ENCODE measurements around the gene SAMD14.

The SAMD14 gene

DNA sequence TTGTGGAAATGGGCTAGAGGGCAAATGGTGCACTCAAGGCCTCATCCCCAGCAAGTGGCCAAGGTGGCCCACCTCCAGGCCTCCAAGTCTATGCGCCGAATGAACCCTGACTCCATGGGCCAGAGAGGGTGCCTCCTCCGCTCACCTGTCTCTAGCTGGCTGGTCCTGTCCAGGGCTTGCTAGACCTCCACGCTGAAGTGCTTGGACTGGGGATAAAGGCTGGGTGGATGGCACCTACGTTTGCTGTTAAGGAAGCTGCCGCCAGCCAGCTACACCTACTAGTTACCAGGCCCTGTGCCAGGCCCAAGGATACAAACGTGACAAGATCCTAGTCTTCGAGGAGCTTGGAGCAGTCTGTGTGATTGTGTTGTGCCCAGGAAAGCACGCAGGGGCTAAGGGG lies 35.1 kb upstream of the SAMD14 start:
- DNase-seq (ENCODE audit: low read depth), result no peak

DNA sequence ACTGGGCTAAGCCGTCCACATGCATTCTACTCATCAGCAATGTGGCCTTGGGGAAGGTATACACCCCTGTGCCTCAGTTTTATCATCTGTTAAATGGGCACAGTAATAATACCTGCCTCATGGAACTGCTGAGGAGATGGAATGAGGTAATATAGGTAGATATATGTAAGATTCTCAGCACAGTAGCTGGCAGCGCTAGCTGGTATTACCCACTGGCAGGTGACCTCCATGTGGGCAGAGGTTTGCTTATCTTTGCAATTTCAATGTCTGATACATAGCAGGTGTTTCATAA lies 34.7 kb upstream of the SAMD14 start:
- no peak for DNase-seq (ENCODE audit: low read depth)

DNA sequence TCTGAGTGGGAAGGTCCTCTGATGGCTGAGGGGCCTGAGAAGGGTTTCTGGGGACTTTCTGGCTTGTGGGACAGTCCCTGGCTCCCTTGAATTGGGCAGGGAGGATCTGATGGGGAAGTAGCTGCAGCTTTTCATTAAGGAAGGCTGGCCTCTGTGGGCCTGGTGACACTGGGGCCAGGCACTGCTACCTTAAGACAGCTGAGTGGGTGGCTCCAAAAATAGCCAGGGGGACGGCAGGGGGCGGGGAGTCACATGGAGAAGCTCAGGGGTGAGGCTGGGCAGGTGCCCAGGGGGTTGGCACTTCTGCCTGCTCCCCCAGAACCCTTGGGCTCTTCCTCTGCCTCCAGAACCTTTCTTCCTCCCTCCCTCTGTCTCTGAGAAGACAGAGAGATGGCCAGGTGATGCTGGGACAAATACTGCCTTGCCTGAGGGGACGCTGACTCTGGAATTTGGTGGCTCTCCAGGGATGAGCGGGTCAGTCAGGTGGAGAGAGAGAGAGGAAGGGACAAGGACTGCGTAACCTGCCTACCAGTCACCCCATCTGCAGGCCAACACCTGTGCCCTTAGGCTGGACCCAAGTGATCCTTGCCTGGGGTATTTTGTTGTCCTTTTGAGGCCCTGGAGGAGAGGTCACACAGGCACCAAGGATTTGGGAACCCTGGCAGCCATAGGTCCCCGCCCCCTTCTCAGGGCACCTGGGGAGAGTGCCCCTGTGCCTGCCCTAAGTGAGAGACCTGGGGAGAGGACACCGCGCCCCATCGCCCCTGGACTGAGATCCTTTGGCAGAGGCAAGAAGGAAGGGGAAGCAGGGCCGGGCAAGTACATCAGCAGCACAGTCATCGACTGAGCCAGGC lies 34.1 kb upstream of the SAMD14 start:
- DNase-seq (ENCODE audit: low read depth), result no peak

DNA sequence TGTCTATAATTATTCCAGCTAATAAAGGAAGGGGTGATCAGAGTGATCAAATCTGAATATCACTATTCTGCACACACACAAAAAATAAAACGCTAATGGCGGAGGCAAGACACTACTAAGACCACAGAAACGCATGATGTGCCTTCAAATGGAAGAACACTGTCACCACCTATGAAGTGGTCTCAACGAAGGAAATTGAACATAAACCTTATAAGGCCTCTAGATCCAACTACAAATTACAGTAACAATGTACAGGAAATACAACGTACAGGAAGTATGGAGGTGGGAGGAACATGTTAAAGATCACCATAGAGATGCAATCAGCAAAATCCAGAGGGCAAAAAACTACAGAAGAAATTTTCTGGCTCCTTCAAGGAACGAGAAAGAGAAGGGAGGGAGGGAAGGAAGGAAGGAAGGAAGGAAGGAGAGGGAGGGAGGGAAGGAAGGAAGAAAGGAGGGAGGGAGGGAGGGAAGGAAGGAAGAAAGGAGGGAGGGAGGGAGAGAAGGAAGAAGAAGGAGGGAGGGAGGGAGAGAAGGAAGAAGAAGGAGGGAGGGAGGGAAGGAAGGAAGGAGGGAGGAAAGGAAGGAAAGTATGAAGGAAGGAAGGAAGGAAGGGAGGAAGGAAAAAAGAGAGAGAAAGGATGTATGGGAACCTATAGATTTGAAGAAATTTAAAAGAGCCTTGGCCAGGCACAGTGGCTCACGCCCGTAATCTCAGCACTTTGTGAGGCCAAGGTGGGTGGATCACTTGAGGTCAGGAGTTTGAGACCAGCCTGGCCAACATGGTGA lies 32.7 kb upstream of the SAMD14 start:
- DNase-seq (ENCODE audit: low read depth), result no peak

DNA sequence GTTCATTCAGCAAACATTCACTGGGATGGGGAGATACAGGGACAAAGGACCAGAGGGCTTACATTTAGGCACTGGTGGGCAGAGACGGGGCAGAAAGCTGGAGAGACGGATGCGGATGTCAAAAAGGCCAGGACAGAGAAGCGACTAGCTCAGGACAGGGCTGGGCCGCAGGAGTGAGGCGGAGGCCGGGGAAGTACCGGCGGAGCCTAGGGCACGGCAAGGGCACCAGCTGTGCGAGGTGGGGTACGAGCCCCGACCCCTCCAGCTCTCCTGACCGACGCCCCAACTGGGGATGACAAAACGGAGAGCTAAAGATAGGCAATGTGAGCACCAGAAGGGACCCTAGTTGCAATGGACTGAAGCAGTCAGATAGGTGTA lies 31.9 kb upstream of the SAMD14 start:
- no peak for DNase-seq (ENCODE audit: low read depth)

DNA sequence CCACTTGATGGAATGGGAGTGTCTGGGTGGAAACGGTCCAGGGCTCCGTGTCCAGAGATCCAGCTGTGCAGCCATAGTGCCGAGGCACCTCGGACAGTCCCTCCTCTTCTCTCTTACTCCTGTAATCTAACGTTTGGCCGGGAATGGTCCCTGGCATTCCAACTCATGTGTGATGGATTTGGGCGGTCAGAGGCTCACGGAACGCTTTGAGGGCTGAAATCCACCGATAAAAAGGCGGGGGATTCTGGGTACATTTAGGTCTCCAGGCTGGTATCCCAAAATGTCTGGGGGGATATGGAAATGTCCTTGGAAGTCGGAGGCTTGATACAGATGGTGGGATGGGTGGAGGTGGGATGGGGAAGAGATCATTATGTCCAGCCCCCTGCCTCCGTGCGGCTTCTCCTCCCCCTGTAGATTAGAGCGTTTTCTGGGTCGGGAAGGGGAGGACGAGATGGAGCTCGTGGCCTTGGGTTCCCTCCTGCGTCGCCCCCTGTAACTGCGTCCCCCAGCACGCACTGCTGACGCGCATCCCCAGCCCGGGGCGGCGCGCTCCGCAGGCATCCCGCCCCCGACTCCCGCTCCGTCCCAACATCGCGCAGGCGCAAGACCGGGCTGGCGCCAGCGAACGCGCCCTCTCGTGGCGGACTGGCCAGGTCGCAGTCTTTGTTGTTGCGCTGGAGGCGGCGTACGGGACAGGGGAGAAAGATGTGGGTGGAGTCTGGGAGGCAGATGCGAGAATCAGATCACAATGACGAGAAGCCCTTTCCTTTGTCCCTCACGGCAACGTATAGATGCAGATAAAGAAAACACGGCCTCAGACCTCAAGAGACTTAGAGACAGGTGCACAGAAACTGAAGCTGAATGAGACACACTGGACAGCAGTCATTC lies 31.3 kb upstream of the SAMD14 start:
- peak; percentile 90 for DNase-seq (ENCODE audit: low read depth)

DNA sequence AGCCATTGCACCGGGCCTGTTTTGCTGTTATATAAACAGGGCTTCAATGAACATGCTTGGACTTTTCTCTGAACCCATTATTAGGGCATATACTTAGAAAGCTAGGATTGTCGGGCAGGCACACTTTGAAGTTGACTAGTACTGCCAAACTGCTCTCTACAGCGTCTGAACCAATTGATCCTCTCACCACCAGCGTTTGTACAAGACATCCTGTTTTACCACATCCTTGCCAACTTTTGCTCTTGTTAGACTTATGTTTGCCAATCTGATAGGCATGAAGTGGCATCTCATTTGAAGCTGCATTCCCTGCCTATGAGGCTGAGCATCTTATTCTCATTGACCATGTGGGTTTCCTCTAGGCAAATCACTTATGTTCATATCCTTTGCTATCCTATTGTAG lies 27.9 kb upstream of the SAMD14 start:
- no peak for DNase-seq (ENCODE audit: low read depth)

DNA sequence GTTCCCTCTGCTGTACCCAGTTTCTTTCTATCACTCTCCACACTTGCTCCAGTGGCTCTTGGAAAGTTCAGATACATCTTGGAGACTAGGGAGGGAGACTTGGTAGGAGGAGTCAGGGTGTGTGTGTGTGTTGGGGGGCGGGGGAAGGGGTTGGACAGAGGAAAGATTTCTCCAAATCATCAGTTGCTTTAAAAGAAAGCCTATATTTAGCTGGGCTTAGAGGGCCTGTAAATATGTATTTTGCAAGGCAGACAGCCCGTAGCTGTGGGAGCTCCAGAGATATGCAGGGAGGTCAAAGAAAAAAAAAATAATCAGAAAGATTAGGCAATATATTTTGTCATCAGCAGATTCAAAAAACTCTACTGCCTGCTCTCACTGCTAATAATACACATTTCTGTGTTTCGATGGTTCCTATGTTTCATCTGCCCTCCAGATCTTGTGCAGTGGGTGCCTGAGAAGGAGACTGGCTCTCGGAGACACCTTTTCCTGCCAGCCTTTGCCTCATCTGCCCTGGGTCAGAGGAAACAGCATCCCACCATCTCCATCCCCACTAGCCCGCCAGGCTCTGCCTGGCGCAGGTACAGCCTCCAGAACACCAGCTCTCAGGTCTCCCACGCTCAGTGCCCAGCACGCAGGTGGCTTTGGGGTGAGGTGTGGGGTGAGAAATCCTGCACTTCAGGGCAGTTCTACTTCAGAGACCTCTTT lies 25.3 kb upstream of the SAMD14 start:
- no peak for DNase-seq (ENCODE audit: low read depth)

DNA sequence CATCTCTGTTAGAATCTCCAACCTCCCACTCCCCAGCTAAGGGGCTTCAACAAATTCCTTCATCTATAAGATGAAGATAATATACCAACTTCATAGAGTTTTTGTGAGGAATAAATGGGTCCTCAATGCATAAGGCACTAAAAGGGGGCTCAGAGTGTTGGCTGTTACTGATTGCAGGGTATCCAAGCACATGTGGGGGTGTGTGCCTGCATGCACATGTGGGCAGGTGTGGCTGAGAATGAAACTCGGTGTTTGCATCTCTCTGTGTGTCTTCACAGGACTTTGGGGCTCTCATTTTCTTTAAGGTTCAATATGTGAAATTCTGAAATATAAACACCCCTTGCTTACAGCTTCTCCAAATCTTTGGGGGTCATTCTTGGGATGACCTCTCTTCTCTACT lies 24.6 kb upstream of the SAMD14 start:
- DNase-seq (ENCODE audit: low read depth), result no peak

DNA sequence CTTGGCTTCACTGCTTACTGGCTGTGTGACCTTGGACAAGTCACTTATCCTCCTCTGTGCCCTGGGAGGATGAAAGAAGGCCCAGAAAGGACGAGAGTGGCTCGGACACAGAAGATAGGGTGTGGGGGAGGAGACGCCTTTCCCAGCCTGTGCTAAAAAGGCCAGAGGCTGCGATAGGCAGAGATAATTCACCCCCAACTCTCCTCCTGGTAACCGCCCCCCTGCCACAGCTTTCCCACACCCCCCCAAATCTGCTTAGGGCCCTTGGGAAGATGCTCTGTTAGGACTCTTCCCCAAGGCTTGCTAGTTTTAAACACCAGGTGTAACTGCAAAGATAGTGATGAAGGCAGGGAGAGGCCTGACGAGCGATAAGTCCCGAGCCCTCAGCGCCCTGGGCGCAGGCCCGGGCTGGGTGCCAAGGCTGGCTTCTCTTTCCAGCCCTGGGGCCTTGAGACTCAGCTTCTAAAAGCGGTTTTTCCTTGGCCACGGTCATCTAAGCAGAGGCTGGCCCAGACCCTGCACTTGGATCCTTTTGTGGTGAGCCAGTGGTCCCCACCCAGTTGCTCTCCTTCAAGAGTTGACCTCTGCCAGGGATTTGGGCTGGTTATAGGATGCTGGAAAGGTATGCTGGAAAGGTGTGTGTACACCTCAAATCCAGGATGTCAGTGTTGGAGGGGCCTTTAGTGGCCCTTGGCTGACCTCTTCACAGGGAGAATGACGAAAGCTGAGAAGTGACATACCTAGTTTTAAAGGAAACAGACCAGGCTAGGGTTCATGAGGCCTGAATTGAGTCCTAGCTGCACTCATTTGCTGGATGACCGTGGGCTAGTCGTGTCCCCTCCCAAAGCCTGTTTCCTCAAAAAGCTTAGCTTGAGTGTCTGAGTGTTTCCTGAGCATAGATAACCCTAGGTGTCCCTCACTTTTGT lies 24.0 kb upstream of the SAMD14 start:
- DNase-seq (ENCODE audit: low read depth), result no peak

DNA sequence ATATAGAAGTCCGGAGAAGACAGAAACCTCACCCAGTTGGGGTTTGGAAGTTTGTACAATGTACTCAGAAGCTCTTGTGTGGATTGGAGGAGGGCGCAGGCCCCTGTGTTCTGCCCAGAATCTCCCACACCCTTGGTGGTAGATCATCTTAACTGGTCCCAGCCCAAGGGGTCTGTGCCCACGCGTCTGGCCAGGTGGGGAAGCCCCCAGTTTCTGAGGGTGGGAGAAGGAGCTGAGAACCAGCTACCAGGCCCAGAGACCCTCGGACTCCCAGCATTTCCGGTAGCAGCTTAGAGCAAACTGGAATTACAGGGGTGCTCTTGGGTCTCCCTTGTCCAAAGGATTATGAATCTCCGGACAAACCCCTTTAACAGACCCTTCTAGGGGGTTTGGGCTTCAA lies 22.8 kb upstream of the SAMD14 start:
- no peak for DNase-seq (ENCODE audit: low read depth)

DNA sequence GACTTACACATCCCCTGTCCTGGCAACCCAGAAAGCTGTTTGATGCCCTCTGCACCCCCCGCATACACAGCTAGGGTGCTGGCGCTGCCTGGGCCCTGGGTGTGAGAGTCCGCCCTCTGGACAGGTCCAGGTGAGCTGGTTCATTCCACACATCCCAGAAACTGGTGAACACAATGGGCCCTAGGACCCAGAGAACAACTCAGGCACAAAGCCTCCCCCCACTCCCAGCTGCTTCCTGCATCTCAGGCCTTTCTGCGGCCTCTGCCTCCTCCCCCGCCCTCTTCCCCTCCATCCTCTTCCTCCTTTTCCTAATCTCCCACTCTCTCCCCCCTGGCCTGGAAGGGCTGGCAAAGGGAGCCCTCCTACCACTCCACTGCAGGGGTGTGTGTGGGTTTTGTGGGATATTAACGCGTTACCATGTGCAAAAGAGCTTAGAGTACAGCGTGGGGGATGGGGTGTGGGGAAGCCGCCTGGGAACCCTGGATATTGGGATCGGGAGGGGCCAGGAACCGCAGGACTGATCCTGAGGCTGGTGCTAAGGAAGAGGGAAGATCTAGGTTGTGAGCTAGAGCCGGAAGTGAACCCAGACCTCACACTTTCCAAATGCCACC lies 22.1 kb upstream of the SAMD14 start:
- DNase-seq (ENCODE audit: low read depth), result no peak

DNA sequence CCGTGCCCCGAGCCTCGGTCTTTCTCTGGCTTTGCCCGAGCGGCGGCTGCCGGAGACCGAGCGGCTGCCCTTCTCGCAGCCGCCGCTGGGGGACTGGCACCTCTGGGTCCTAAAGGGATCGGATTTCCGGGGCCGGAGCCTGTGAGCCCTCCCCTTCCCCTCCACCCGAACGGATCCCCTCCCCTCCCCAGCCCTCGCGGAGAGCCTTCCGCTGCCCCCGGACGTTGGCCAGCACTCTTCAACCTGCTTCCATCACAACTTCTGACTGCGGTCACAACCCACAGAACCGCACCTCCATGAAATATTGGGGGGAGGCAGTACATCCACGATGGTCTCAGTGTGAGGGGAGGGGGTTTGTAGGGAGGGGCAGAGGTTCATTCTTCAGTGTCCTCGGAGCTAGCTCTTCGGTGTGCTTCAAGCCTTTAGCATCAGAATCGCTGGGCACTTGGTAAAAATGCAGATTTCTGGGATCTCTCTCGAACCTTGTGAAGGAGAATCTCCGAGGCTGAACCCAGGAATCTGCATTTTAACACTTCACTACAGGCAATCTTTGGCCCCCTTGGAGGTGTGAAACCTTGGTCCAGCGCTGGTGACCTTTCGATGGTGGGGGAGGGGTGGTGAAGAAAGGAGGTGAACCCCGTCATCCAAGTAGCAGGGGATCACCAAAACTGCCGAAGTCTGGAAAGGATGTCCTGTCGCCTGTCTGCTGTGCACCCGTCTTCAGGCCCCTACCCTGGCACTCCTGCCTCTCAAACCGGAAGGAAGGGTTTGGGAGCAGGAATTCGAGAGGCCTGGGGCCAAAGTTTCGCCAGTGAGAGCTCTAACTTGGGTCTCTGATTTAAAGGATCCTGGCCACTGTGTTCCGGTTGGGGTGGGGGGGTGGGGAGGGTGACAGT lies 21.3 kb upstream of the SAMD14 start:
- no peak for DNase-seq (ENCODE audit: low read depth)

DNA sequence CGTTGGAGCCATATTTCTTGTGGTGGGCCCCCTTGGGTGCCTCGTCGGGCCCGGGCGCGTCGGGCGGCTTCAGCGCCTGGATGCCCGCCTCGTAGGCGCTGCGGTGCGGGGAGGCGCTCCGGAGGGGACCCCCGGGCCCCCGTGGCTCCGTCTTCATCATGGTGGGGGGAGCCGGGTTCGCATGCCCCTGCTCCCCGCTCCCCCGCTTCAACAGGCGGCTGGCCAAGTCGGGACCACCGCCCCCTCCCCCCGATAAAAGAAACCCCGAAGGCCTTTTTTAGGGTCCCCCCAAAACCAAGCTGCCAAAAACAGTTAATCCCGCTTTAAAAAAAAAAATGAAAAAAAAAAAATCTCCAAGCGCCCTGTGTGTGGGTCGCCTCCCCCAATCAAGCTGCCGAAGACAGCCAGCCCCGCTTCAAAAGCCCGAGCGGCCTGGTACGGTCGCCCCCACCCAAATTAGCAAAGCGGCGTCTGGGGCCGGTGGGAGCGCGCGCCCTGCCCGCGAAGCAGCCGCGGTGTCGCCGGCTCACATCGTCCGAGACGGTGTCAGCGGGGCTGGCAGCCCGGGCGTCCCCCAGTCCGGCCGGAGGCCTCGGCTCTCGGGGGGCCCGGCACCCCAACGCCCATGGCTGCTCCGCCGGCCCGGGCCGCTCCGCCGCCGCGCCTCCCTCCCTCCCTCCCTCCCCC lies 20.5 kb upstream of the SAMD14 start, which contains the start of gene PPP1R9B:
PPP1R9B (minus strand) TSS at position 324 of the 687 bp plus-strand sequence; CDS start at position 160, 164 bp downstream.
- DNase-seq (ENCODE audit: low read depth), result no peak

DNA sequence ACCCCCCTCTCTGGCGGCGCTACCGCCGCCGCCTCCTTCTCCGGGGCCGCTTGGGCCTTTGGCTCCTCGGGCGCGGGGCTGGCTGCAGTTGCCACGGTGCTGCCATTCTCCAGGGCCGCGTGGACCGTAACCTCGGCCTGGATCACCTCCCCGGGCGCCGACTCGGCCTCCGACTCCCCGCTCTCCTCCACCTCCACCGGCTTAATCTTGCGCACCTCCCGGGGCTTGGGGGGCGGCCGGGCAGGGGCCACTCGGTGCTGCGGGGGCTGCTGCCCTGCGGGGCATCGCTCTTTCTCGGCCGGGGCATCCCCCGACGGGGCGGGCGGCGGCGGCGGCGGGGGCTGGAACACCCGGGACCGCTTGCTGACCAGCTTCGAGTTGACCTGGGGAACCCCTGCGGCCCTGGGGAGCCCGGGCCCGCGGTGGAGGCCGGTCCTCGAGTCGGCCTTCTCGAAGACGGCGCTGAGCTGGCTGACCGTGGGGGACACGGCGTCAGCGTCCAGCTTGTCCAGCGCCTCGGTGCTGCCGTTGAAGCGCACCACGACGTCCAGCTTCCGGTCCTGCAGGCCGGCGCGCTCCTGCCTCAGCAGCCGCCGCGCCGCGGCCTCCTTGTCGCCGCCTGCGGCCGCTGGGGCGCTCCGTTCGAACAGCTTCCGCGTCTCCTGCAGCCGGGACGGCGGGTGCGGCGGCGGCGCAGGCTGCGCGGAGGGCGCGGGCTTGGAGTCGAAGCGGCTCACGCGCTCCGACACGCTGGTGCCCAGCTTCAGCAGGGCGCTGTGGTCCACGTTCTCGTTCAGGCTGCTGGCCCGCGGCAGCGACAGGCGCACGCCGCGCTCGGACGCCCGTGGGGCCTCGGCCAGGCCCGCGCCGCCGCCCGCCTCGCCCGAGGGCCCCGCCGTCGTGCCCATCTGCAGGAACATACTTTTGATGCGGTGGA lies 19.7 kb upstream of the SAMD14 start:
- DNase-seq (ENCODE audit: low read depth), result no peak

DNA sequence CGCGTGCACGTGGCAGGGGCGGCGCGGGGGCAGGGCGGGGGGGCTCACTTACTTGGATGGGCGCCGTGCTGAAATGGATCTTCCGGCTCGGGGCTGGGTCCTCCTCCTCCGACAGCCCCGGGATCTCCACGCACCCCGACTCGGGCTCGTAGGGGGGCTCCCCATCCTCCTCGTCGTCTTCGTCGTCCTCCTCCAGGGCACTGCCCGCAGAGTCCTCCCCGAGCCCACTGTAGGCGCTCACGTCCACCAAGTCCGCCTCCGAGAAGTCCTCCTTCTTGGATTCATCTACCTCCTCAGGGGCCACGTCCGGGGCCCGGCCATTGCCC lies 19.1 kb upstream of the SAMD14 start:
- DNase-seq (ENCODE audit: low read depth), result no peak

DNA sequence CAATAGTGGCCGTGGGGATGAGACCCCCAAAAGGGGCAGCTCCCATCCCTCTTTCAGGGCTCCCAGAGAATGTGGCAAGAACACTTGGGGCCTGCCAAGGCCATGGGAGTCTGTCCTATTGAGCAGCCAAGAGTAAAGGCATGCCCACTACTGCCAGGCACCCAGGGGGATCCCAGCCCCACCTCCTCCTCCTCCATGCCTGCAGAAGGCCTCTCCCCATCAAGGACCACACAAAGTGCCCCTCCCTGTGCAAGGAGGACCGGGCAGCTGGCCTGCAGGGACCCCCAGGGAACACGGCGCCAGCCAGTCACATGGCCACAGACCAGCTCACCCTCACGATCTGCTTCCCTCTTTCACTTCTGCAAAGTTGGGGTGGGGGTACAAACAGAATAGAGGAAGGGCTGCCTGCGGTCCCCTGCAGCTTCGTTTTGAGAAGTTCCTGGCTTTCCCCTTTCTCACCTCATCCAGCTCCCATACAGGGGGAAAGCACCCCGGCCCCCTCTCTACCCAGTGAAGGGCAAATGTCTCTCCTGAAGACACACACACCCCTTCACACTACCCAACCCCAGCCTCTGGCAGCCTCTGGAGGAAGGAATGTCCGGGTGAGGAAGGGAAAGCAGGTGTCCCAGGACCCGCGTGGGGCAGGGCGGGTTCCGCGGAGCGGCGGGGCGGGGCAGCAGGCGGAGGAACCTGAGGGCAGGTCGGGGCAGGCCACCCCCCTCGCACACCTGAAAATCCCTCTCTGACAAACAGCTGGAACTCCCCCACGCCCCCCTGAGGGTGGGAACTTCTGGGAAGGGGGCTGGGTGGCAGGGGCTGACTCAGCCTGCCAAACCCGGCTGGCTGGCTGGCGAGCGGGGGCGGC lies 18.5 kb upstream of the SAMD14 start:
- DNase-seq (ENCODE audit: low read depth), result no peak

Measured in stimulated activated CD8-positive, alpha-beta memory T cell treated with anti-CD3 and anti-CD28 coated beads, Interleukin-15, amount 100 ng/mL, for 24 hours (primary cell).